ENCODE measurements around the gene ADAMTS17.

DNA sequence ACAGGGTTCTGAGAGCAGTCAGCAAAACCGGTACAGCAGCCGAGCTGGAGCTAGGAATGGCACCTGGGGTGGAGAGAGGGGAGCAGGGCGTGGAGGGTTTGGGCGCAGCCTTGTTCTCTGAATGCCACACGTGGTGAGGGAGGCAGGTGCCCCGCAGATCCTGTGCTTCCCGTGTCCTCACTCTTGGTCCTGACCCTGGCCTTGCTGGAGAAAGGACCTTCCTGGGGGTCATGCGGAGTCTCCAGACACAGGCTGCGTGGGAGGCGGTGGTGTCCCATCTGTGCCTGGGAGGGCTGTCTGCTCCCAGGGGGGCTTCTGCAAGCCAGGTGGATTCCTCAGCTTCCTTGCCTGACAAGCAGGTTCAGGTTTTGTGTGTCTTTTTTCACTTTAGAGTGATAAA lies 363.8 kb downstream of the ADAMTS17 start:
- TF ChIP-seq, protein P1, sequence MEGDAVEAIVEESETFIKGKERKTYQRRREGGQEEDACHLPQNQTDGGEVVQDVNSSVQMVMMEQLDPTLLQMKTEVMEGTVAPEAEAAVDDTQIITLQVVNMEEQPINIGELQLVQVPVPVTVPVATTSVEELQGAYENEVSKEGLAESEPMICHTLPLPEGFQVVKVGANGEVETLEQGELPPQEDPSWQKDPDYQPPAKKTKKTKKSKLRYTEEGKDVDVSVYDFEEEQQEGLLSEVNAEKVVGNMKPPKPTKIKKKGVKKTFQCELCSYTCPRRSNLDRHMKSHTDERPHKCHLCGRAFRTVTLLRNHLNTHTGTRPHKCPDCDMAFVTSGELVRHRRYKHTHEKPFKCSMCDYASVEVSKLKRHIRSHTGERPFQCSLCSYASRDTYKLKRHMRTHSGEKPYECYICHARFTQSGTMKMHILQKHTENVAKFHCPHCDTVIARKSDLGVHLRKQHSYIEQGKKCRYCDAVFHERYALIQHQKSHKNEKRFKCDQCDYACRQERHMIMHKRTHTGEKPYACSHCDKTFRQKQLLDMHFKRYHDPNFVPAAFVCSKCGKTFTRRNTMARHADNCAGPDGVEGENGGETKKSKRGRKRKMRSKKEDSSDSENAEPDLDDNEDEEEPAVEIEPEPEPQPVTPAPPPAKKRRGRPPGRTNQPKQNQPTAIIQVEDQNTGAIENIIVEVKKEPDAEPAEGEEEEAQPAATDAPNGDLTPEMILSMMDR (IDR thresholded peaks at IDR 0.05): no peak
- TF ChIP-seq POLR2A (IDR thresholded peaks at IDR 0.05): no peak

Measured in right lobe of liver (tissue), 4 donors.